Mammary epithelial cell (primary cell): ENCODE results near the gene BMF.
"Not testable (repeated sequence)": the region's sequence is repeated elsewhere in the genome, so short reads cannot be mapped to it uniquely, and the experiment has no call there.

ENCODE experiments used
- EZH2 ChIP-seq: IDR thresholded peaks from 2 replicates; pipeline ENCODE4 v1.6.1; 2012; ENCODE audit warnings: low read length, inconsistent platforms, borderline replicate concordance
- TF ChIP-seq, protein P1 (sequence below), 2 donors: IDR thresholded peaks in 1 of 2; conservative IDR thresholded peaks in 1 of 2; 2 replicates each; pipeline ENCODE4 v1.5.1; 2011 to 2012; ENCODE audit warnings: inconsistent platforms in 2 of 2, low read length in 2 of 2, mild to moderate bottlenecking in 2 of 2, control low read depth in 1 of 2, low read depth in 1 of 2; ENCODE audit not compliant: insufficient read depth in 1 of 2; ENCODE audit errors: extremely low read depth in 1 of 2

DNA sequence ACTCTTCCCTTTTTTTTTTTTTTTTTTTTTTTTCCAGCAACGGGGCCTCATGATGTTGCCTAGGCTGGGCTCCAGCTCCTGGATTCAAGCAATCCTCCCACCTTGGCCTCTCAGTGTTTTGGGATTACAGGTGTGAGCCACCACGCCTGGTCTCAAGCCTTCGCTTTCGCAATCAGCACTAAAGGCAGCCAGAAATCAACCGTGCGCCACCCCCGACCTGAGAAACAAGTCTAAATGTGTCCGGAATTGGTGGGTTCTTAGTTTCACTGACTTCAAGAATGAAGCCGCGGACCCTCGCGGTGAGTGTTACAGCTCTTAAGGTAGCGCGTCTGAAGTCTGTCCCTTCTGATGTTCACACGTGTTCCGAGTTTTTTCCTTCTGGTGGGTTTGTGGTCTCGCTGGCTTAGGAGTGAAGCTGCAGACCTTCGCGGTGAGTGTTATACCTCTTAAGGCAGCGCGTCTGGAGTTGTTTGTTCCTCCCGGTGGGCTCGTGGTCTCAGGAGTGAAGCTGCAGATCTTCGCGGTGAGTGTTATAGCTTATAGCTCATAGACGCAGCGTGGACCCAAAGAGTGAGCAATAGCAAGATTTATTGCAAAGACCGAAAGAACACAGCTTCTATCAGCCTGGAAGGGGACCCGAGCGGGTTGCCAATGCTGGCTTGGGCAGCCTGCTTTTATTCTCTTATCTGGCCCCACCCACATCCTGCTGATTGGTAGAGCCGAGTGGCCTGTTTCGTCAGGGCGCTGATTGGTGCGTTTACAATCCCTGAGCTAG, 34.8 kb downstream of the BMF start:
- TF ChIP-seq, protein P1, sequence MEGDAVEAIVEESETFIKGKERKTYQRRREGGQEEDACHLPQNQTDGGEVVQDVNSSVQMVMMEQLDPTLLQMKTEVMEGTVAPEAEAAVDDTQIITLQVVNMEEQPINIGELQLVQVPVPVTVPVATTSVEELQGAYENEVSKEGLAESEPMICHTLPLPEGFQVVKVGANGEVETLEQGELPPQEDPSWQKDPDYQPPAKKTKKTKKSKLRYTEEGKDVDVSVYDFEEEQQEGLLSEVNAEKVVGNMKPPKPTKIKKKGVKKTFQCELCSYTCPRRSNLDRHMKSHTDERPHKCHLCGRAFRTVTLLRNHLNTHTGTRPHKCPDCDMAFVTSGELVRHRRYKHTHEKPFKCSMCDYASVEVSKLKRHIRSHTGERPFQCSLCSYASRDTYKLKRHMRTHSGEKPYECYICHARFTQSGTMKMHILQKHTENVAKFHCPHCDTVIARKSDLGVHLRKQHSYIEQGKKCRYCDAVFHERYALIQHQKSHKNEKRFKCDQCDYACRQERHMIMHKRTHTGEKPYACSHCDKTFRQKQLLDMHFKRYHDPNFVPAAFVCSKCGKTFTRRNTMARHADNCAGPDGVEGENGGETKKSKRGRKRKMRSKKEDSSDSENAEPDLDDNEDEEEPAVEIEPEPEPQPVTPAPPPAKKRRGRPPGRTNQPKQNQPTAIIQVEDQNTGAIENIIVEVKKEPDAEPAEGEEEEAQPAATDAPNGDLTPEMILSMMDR (conservative IDR thresholded peaks at IDR 0.05 in 1 of 2, IDR thresholded peaks at IDR 0.05 in 1 of 2; ENCODE audit: extremely low read depth in 1 of 2, insufficient read depth in 1 of 2, low read depth in 1 of 2, low read length in 2 of 2): not testable (repeated sequence)
- not testable (repeated sequence) for TF ChIP-seq EZH2
